ENCODE data around the gene NRIP2.
"Not testable (repeated sequence)": the region's sequence is repeated elsewhere in the genome, so short reads cannot be mapped to it uniquely, and the experiment has no call there.

Gene NRIP2, protein sequence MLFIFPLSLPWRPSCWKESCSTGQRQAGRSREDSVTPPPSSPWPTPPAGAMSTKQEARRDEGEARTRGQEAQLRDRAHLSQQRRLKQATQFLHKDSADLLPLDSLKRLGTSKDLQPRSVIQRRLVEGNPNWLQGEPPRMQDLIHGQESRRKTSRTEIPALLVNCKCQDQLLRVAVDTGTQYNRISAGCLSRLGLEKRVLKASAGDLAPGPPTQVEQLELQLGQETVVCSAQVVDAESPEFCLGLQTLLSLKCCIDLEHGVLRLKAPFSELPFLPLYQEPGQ

GRCh38 chr12:2834581-2835491 is at the start of gene NRIP2:
Gene NRIP2 (minus strand): TSS chr12:2835035. CDS start chr12:2834983, 52 bp downstream.
- no peak for DNase-seq (ENCODE audit: low spot score)

DNA sequence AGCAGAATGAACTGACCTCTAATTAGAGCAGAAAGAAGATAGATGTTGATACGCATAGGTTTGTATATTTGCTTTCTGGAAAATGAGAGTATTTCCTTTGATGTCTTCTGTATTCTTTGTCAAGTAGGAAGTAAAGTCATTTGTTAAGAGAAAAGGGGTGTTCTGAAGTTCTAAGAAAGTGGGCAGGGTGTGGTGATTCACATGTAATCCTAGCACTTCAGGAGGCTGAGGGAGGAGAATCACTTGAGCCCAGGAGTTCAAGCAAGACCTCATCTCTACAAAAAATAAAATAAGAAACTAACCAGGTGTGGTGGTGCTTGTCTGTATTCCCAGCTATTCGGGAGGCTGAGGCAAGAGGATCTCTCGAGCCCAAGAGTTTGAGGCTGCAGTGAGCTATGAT is 45.0 kb upstream of the NRIP2 start:
- no peak for DNase-seq (ENCODE audit: low spot score)

GRCh38 chr12:2877953-2878732 is 43.3 kb upstream of the NRIP2 start:
- DNase-seq (ENCODE audit: low spot score), result no peak

DNA sequence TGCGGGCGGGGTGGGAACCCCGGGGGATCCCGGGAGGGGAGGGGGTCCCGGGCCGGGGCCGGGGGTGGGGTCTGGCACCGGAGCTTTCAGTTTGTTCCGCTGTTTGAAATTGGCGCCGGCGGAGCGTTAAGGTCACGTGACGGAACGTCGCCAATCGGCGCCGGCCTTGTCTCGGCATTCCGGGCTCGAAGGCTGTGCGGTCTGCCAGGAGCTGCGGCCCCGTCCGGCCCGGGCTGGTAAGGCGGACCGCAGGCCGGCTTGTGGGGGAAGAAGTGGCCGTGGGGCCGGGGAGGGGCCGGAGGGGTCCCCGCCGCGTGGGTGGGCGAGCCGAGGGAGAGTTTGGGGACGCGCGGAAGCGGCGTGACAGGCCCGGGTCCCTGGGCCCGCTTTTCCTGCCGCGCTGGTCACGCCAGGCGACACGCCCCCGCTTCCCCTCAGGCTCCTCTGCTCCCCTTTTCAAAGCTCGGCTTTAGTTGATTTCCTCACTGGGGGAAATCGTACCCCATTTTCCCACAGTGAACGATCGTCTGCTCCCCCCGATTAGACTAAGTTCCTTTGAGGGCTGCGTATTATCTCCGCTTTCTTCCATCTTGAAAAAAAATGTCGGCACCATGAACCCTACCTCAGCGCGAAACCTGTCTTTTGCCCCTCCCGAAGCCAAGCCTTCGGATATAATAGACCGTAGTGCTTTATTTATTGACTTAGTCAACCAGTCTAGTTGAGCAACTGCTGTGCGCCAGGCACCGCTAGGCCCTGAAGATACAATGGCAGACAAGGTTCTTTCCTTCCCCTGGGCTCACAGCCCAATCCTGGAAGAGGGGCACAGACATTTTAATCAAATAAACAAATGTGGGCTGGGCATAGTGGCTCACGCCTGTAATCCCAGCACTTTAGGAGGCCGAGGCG is 42.5 kb upstream of the NRIP2 start, which contains the start of the genes FOXM1 and RHNO1:
FOXM1 (minus strand) TSS at position 128 of the 906 bp plus-strand sequence. CDS start 2,696 bp downstream, outside the sequence.
RHNO1 (plus strand) TSS at position 177 of the 906 bp plus-strand sequence. CDS start 8,144 bp downstream, outside the sequence.
- DNase-seq (ENCODE audit: low spot score), result peak; percentile 87

DNA sequence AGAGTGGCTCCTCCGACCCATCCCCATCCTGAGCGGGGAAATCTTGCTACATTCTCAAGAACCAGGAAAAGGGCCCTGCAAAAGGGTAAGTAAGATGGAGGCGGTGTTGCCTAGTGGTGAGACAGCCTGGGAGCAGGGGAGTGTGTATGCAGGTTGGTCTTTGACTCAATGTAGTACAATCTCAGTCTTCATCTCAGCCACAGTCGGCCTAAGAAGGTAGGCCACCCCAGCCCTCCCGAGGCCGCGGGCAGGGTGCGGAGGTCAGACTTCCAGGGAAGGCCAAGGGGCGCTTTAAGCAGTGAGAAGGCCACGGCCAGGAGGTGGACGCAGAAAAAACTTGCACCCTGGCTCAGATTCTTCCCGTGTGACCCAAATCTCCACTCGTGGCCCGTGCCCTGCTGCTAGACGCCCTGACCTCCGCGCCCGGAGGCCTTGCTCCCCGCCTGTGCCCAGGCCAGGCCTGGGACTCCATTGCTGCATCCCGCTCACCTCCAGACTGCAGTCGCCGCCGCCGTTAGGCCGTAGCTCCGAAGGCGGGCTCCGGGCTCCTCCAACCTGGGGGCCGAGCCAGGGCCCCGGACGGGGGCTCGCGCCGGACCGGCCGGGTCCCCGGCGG is 41.7 kb upstream of the NRIP2 start:
- peak; percentile 53 for DNase-seq (ENCODE audit: low spot score)

- DNase-seq (ENCODE audit: low spot score), result not testable (repeated sequence)
Measured at GRCh38 chr12:2868986-2869632, 34.3 kb upstream of the NRIP2 start.

- DNase-seq (ENCODE audit: low spot score), result no peak
Measured at GRCh38 chr12:2864198-2864597, 29.4 kb upstream of the NRIP2 start.

GRCh38 chr12:2863402-2863801 is 28.6 kb upstream of the NRIP2 start:
- DNase-seq (ENCODE audit: low spot score), result not testable (repeated sequence)

- no peak for DNase-seq (ENCODE audit: low spot score)
Measured at GRCh38 chr12:2862876-2863275, 28.0 kb upstream of the NRIP2 start.

- no peak for DNase-seq (ENCODE audit: low spot score)
Measured at GRCh38 chr12:2860170-2860569, 25.3 kb upstream of the NRIP2 start.

DNA sequence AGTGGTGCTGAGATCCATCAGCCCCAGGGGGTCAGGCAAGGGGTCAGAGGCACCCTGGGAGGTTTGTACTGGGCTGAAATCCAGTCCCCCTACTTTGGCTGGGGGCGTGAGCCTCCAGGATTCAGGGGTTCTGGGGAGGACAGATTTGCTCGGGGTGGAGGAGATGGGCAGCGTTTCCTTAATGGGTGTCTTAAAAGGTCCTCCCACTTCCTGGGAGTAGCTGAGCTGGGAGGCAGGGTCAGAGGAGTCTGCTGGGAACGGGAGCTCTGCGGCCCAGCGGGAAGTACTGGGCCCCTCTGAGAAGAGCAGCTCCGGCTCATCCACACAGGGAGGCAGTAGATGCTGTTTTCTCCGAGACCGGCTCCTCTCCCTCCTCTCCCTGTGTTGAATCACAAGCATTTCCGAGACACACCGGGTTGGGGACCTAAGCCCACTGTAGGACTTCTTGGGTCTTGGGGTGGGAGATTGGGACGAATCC is 24.1 kb upstream of the NRIP2 start:
- no peak for DNase-seq (ENCODE audit: low spot score)

GRCh38 chr12:2858334-2858733 is 23.5 kb upstream of the NRIP2 start:
- DNase-seq (ENCODE audit: low spot score), result no peak

- DNase-seq (ENCODE audit: low spot score), result no peak
Measured at GRCh38 chr12:2857576-2857975, 22.7 kb upstream of the NRIP2 start.

GRCh38 chr12:2857021-2857431 is 22.2 kb upstream of the NRIP2 start, which contains the start of gene TEX52:
Gene TEX52 (minus strand): TSS chr12:2857039. CDS start chr12:2857026, 13 bp downstream.
- DNase-seq (ENCODE audit: low spot score), result no peak

DNA sequence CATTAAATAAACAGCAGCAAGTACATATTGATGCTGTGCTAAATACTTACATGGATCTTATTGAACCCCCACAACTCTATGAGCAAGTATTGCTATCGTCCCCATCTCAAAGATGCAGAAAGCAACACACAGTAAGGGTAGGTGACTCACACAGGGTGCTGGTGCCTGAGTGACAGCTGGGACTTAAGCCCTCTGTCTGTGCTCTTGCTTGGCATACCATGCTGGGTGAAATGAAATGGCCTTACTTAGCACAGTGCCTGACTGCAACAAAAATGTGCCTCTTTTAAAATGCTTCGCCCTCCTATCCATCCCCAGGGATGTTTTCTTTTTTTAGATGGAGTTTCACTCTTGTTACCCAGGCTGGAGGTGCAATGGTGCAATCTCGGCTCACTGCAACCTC is 21.2 kb upstream of the NRIP2 start:
- no peak for DNase-seq (ENCODE audit: low spot score)

- DNase-seq (ENCODE audit: low spot score), result no peak
Measured at GRCh38 chr12:2855546-2855945, 20.7 kb upstream of the NRIP2 start.

DNA sequence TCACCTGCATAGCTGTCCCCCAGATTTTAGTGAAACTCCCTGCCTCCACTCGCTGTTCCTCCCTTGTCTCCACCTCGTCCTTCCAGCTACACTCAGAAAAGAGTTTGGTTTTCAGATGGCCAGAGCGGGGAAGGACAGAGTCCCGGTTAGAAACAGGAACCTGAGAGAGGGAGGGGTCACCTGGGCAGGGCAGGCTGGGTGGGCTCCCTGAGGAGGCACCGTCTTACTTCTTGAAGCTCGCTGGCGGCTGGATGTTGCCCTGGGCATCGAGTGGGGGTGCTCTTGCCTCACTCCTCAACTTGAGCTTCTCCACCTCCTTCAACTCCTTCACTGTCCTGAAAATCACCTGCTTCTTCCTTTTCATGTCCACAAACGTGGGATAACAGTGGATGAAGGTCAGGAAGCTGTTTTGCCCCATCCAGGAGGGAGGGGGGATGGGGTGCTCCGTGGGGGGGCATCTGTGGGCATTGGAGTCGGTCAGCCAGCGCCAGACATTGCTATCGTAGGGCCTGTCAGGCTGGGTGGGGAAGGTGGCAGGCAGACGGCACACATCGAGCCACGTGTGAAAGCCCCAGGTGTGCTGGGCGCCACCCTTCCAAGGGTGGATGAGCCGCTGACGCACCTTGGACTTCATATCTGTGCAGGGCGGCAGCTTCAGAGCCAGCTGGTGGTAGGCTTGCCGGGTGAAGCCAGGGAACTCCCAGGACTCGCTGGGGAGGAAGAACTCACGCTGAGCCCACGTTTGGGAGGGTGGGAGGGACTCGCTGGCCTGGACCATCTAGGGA is 20.0 kb upstream of the NRIP2 start:
- no peak for DNase-seq (ENCODE audit: low spot score)

DNA sequence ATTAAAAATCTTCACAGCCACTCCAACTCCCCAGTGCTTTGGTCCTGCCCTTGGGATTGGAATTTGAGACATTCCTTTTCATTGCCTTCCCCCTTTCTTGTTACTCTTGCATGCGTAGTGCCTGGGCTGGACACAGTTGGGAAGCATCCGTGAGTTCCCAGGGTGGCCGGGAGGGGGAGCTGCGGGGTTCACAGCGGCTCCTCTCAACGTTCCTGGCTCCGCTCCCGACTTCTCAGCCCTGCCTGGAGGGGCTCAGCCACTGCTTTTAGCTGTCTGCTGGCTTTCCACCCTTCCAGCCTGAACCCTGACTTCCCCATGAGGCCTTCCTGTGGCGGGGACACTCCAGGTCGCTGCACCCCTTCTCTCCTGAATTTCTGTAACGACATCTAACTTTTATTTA is 18.8 kb upstream of the NRIP2 start:
- DNase-seq (ENCODE audit: low spot score), result no peak

GRCh38 chr12:2851931-2852330 is 17.1 kb upstream of the NRIP2 start:
- no peak for DNase-seq (ENCODE audit: low spot score)

Data from SW480 (cell line).